Measurements from ENCODE around the gene CLDN18.

The CLDN18 gene

DNA sequence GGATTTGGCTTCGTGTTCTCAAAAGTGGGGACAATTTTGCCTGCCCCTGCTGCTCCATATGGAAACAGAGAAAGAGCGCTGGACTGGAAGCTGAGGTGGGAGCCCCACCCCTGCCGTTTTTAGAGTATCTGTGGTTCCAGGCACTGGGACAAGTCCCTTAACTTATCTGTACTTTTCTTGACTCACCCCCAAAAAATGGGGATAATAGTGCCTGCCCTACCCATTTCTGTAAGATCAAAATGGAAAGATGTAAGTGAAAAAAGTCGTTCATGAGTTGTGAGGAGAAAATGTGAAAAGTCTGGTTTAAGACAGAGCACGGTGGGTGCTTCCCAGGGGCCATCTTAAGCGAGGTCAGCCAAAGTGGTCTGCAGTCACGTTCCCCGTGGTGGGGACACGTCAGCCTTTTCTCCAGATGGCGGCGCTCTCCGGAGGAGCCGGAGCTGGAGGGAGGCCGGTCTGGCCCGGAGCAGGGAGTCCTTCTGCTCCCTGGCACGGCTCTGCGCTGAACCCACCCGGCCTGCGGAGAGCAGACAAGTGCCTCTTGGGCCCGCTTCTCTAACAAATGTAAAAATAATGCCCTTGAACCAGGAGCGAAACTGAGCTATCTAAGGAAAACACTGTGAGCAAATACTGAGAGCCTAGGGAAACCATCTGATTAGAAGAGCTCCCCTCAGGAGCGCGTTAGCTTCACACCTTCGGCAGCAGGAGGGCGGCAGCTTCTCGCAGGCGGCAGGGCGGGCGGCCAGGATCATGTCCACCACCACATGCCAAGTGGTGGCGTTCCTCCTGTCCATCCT lies at the start of gene CLDN18:
CLDN18 (plus strand) TSS at position 690 of the 797 bp plus-strand sequence; CDS start at position 751, 61 bp downstream.
- no peak for DNase-seq

GRCh38 chr3:137962251-137962650 lies 47.7 kb upstream of the CLDN18 start:
- no peak for DNase-seq

DNA sequence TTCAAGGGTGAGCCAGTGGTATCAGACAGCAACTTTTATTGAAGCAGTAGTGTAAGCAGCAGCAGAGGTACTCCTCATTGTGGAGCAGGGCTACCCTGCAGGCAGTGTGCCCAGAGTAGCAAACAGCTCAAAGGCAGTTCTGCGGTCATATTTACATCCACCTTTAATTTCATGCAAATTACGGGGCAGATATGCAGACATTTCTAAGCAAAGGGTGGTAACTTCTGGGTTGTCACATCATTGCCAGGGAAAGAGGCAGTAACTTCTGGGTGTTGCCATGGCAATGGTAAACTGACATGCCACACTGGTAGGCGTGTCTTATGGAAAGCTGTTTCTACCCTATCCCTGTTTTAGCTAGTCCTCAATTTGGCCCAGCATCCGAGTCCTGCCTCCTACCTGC lies 46.5 kb upstream of the CLDN18 start:
- no peak for DNase-seq

DNA sequence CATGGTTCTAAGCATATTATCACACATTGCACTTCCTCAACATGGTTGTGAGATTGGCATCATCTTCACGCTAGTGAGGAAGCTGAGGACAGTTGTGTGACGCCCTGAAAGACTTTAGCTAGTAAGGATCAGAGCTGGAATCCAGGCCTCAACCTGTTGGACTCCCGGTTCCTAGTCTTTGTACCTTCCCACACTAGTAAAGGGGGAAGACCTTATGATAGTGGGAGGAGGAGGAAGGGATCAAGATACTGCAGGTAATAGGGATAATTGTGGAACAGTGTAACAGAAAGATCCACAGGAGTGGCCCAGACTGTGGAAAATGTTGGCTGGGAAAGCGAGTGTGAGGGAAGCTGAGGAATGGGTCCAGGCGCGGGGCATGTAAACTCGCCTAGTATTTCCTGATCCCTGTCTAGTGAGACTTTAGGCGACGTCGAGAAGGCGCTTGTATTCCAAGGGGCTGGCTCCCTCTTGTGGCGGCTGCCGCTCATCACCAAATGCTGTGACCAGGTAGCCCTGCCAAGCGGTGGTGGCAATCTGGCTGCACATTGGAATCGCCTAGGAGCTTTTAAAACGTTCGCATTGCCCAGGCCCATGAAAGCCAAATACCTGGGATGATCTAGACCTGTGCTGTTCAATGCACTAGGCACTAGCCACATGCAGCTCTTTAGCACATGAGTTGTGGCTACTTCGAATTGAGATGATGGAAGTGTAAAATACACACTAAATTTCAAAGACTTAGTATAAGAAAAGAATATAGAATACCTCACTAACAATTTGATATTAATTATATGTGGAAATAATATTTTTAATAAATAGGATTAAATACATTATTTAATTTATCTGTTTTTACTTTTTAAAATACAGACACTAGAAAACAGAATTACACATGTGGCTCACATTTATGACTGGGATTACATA lies 38.8 kb upstream of the CLDN18 start:
- DNase-seq: peak; percentile 24

GRCh38 chr3:137972396-137972795 lies 37.6 kb upstream of the CLDN18 start:
- DNase-seq: no peak

DNA sequence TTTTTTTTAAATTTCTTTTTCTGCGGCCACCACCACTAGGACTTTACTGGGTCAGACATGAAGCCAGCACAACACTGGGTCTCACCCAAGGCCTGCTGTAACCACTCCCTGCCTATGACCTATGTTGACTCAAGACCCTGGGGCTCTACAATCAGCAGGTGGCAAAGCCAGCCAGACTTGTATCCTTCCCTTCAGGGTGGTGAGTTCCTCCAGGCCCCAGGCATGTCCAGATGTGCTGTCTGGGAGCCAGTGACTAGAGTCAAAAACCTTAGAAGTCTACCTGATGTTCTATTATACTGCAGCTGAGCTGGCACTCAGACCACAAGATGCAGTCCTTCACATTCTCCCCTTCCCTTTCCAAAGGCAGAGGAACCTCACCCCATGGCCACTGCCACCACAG lies 31.6 kb upstream of the CLDN18 start:
- no peak for DNase-seq

GRCh38 chr3:137987723-137988122 lies 22.2 kb upstream of the CLDN18 start:
- DNase-seq: no peak

GRCh38 chr3:137988152-137988551 lies 21.8 kb upstream of the CLDN18 start:
- no peak for DNase-seq

- DNase-seq: no peak
Measured at GRCh38 chr3:137988982-137989381, 21.0 kb upstream of the CLDN18 start.

DNA sequence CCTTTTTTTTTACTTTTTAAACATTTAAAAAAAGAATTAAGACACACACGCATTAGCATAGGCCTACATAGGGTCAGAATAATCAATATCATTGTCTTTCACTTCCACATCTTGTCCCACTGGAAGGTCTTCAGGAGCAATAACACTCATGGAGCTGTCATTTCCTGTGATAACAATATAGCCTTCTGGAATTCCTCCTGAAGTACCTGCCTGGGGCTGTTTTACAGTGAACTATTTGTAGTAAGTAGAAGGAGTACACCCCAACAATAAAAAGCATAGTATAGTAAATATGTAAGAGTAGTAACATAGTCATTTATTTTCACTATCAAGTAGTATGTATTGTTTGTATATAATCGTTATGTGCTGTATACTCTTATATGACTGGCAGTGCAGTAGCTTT lies 19.5 kb upstream of the CLDN18 start:
- no peak for DNase-seq

DNA sequence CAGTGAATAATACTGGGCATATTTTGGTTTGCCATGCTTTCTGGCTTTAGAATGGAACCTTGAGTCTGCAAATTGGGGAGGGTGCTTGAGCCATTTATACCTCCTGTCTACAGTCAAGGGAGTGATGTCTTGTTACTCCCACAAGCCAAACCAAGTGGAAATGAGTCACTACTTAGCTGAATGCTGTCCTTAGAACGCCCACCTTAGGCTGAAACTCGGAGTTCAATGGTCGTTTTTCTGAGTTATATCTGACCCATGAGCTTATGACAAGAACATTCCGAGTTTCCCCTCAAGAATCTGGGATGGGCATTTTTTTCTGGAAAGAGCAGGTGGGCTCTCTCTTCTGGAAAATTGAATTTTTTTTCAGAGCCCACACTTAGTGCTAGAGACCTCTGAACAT lies 17.4 kb upstream of the CLDN18 start:
- DNase-seq: no peak

DNA sequence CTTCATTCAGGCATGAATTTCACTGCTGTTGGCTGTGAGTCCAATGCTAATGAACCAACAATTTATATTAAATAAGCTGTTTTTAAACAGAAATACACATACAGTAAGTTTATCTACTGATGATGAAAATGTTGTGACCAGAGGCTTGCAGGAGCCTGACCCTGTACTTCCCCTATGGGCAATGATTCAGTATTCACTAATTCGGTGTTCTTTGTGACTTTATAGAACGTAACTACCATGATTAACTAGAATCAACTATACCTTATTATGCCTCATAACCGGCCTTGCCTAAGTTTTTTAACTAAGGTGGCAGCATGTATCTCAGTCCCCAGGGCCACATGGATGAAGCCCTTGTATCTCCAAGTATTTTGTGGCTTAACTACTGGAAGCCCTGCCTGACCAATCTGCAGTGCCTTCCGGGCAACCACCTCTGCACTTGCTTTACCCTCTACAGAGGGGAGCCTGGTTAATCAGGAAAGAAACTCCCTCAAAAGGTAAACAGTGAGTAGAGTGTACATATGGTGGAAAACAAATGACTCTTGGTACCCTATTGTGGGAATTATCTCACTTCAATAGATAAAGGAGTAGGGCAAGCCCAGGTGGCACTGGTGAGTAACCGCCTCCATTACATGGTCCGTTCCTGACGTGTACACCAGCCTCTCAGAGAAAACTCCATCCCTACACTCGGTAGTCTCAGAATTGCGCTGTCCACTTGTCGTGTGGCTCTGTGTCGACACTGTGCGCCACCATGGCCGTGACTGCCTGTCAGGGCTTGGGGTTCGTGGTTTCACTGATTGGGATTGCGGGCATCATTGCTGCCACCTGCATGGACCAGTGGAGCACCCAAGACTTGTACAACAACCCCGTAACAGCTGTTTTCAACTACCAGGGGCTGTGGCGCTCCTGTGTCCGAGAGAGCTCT lies 11.6 kb upstream of the CLDN18 start:
- DNase-seq: no peak

DNA sequence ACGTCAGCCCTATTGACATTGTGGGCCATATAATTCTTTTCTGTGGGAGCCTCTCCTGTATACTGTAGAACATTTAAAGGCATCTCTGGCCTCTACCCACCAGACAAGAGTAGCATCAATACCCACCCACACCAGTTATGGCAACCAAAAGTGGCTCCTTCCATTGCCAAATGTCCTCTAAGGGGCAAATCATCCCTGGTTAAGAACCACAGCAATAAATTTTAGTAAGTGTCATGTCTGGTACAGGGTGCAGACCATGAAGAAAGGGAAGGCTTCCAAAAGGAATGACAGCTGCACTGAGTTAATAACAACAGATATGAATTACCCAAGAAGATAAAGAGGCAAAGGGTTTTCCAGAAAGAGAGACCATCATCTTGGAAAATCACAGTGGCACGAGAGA lies 6.9 kb upstream of the CLDN18 start:
- no peak for DNase-seq

DNA sequence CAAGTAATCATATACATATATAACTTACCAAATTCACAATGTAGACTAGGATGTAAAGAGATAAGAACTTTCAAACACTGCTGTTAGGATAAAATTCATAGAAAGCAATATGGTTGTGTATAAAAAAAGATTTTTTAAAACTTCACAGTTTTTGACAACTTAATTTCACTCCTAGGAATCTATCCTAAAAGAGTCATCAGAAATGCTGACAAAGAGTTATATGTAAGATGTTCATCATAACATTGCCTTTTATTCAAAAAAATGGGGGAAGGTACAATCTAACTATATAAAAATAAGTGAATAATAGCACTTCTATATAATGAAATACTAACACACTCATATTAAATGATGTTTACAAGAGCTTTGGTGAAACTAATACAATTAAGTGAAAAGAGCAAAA lies 4.3 kb upstream of the CLDN18 start:
- DNase-seq: no peak

DNA sequence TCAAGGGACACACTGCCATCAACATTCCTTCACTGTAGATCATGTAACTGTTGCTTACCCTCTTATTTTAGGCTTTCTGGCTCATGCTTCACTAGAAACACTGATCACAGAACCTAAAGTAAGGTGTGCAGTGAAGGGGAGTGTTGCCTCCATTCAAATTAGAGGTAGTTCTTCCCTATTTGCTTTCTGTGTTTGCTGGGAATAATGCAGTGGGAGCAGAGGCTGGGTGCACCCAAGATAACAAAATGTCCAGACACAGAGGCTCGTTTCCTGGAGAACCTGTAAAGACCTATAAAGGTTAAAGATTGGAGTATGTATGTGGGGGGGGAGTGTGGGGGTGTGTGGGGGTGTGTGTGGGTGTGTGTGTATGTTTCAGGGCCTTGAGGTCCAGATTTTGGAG lies 2.1 kb upstream of the CLDN18 start:
- no peak for DNase-seq

DNA sequence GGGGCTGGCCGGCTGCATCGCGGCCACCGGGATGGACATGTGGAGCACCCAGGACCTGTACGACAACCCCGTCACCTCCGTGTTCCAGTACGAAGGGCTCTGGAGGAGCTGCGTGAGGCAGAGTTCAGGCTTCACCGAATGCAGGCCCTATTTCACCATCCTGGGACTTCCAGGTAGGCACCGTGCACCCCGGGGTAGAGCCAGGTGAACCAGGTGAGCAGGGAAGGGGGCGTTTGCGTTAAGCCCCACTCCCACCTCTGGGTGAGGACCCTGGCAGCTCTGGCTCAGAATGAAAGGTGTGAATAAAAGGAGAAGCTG lies 267 bp downstream of the CLDN18 start:
- no peak for DNase-seq

- DNase-seq: no peak
Measured at GRCh38 chr3:138011722-138012121, 1.8 kb downstream of the CLDN18 start.

DNA sequence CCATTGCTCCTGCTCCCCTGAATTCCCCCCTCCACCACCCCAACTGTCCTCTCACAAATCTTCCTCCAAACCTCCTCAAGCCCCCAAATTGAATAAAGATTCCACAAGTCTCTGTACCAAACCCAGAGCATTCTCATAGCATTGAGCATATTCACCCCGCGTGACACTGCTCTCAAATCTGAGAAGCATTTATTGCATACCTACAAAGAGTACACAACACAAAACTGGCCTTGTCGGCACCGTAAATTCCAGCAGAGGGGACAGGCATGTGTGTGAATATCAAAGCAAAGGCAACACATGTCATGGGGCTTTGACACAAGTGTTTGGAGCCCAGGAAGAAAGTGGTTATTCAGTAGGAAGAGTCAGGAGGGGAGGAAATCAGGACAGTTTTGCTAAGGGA lies 2.6 kb downstream of the CLDN18 start:
- no peak for DNase-seq

DNA sequence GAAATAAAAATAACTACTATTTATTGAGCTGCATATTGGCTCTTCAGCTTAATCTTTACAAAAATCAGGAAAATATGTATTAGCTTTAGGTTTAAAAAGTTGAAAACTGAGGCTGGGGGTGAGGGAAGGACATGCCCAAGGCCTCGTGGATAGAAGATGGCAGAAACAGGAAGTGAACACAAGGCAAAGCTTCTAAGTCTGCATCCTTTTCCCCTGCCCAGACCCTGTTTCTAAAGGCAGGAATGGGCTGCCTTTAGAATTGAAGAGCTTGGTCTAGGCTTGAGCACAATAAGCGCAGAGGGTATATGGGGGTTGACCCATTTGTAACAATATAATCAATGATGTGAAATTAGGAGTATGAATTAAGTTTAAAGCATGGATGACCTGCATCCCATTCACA lies 6.1 kb downstream of the CLDN18 start:
- no peak for DNase-seq

DNA sequence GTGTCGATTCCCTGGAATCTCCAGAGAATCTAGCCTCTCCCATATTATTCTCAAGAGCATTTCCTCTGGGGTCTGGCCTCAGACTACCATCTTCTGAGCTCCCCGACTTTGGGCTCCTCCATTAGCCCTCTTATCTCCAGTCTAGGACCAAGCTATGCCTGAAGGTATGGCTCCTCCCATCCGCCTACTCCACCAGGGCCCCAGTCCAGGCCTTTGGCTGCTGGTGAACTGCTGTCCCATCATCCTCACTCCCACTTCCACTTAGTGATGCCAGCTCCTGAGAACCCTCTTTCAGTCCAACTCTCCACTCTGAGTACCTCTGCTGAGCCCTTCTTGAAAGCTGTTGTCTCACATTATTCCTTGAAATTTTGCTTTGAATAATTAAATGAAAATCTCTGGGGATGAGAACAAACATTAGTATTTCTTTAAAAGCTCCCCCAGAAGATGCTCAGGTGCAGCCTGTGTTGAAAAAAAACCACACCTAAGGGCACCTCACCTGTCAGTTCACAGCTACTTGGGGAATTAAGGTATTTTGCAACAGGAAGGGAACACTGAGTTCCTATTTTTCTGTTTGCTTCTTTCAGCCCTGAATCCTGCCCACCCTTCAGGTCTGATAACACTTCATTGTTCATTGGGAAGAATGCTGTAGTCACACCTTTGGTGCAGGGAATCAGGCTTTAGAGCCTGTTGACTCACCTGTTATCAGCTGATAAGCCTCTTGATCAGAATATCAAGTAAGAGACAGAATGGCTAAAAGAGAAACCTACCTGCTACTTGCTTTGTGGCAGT lies 9.5 kb downstream of the CLDN18 start:
- no peak for DNase-seq

DNA sequence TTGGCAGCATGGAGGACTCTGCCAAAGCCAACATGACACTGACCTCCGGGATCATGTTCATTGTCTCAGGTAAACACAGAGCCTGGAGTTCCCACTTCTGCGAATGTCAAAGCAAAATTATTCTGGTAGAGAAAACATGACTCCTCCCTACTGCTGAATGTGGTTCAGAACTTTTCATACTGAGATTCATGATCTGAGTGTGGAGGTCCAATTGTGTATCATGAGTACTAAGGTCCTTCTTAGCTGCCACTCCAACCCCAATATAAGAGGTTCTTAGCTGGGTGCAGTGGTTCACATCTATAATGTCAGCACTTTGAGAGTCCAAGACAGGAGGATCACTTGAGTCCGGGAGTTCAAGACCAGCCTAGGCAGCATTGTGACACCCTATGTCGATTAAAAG lies 13.8 kb downstream of the CLDN18 start:
- DNase-seq: no peak

DNA sequence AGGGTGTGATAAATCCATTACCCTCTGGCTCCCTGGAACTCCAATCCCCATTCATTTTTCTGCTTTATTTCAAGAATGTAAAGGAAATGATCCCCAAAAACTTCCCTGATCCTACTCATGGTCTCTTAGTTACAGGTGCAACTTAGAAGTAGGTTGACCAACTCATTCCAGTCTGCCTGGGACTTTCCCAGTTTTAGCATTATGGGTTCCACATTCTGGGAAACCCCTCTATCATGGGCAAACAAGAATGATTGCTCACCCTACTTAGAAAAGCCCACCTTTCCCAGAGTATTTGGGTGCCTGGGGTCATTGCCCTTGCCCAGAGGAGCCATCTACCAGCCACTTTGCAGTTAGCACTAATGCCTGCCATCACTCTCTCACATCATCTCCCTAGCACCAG lies 15.6 kb downstream of the CLDN18 start:
- no peak for DNase-seq

Data from CD4-positive, alpha-beta T cell treated with Interleukin-21 for 1 hour (primary cell).